H1 (cell line): ENCODE data around the gene MTARC2. TPM values are rescaled to one million over a fixed set of nuclear protein-coding genes. Genes with fewer than 3 reads are reported as not detected.

Experiments used
- CTCF ChIA-PET: fragments of 300-600 bp; sonication (Branson Sonifier 250); formaldehyde crosslinking; loops from one replicate; lab custom pipeline; 2021; ENCODE audit not compliant: partially characterized antibody; lab: Charles Lee
- POLR2A ChIA-PET: fragments of 300-600 bp; sonication (Branson Sonifier 250); formaldehyde crosslinking; loops from one replicate; lab custom pipeline; 2021; ENCODE audit warnings: inconsistent platforms; ENCODE audit not compliant: partially characterized antibody; lab: Charles Lee
- DNase-seq, 2 experiments: peaks; one replicate each; pipeline versions ENCODE4 v3.0.0 to v3.0.0-alpha.2; 2010 to 2022; ENCODE audit warnings: low spot score in 2 of 2, low read depth in 1 of 2, mixed read lengths in 1 of 2
- FAIRE-seq: peaks from 2 replicates; lab custom pipeline; 2011; peaks lifted over from hg19 to GRCh38; lab: Jason Lieb, UNC
- H2AFZ ChIP-seq: 2 replicates; pipeline ENCODE4 v1.8.1; 2012; ENCODE audit warnings: low read length, inconsistent platforms
- H2AK5ac ChIP-seq: 2 replicates; pipeline ENCODE4 v1.6.1; 2013; ENCODE audit warnings: low read depth, low read length
- H2BK120ac ChIP-seq: replicated peaks from 2 replicates; pipeline ENCODE3; 2013; ENCODE audit warnings: low read depth, low read length, inconsistent platforms
- H2BK12ac ChIP-seq: 2 replicates; pipeline ENCODE4 v1.6.1; 2013; ENCODE audit warnings: low read depth, low read length
- H2BK15ac ChIP-seq: 2 replicates; pipeline ENCODE4 v1.6.1; 2013; ENCODE audit warnings: low read length
- H2BK20ac ChIP-seq: 2 replicates; pipeline ENCODE4 v1.6.1; 2013; ENCODE audit warnings: low read length
- H2BK5ac ChIP-seq: 2 replicates; pipeline ENCODE4 v1.6.1; 2013; ENCODE audit warnings: low read depth, low read length
- H3K14ac ChIP-seq: 2 replicates; pipeline ENCODE4 v1.6.1; 2013; ENCODE audit warnings: inconsistent platforms; ENCODE audit not compliant: insufficient read length
- H3K18ac ChIP-seq: 2 replicates; pipeline ENCODE4 v1.6.1; 2013; ENCODE audit warnings: low read length; ENCODE audit errors: extremely low read depth
- H3K23ac ChIP-seq: 2 replicates; pipeline ENCODE4 v1.6.1; 2013; ENCODE audit warnings: inconsistent platforms; ENCODE audit not compliant: insufficient read length
- H3K23me2 ChIP-seq: 2 replicates; pipeline ENCODE4 v1.6.1; 2013; ENCODE audit warnings: low read depth, low read length
- H3K27ac ChIP-seq: 2 replicates; pipeline ENCODE4 v1.6.1; 2011; ENCODE audit warnings: low read depth, low read length, inconsistent platforms
- H3K27me3 ChIP-seq, 4 experiments: replicated peaks in 1 of 4; 1 replicate in 1 of 4; 2 replicates in 3 of 4; pipeline versions ENCODE4 v1.6.1 to v1.8.1; 2011 to 2013; ENCODE audit warnings: low read length in 3 of 4, mild to moderate bottlenecking in 3 of 4, inconsistent platforms in 2 of 4, mixed read lengths in 2 of 4, moderate library complexity in 1 of 4; ENCODE audit not compliant: control insufficient read depth in 3 of 4, insufficient read depth in 3 of 4; ENCODE audit errors: extremely low read depth in 1 of 4
- H3K36me3 ChIP-seq, 4 experiments: 2 replicates each; pipeline versions ENCODE4 v1.6.1 to v1.8.1; 2011 to 2013; ENCODE audit warnings: mild to moderate bottlenecking in 4 of 4, low read length in 3 of 4, moderate library complexity in 2 of 4, control low read depth in 1 of 4, inconsistent platforms in 1 of 4; ENCODE audit not compliant: insufficient read depth in 4 of 4, control insufficient read depth in 2 of 4
- H3K4ac ChIP-seq: replicated peaks from 2 replicates; pipeline ENCODE3; 2013; ENCODE audit warnings: low read length, low read depth, mixed read lengths, inconsistent platforms; ENCODE audit not compliant: insufficient read length
- H3K4me1 ChIP-seq, 4 experiments: replicated peaks in 1 of 4; 1 replicate in 1 of 4; 2 replicates in 3 of 4; pipeline versions ENCODE4 v1.6.1 to v1.8.1; 2011 to 2013; ENCODE audit warnings: low read length in 3 of 4, inconsistent platforms in 2 of 4, mixed read lengths in 1 of 4; ENCODE audit not compliant: insufficient read depth in 4 of 4, control insufficient read depth in 3 of 4
- H3K4me2 ChIP-seq, 2 experiments: 2 replicates each; pipeline versions ENCODE4 v1.6.1 to v1.8.1; 2011 to 2013; ENCODE audit warnings: low read depth in 2 of 2, low read length in 2 of 2, control low read depth in 1 of 2, inconsistent platforms in 1 of 2, mild to moderate bottlenecking in 1 of 2; ENCODE audit not compliant: insufficient read depth in 1 of 2
- H3K4me3 ChIP-seq, 4 experiments: fragments of 200-600, 300-600 bp in 1 of 4; sonication (generic), shearing (Covaris generic), sonication (Bioruptor Twin) in 1 of 4; 2 replicates each; pipeline versions ENCODE4 v1.5.1 to v1.8.1; 2011 to 2016; ENCODE audit warnings: low read length in 4 of 4, low read depth in 3 of 4, control low read depth in 2 of 4, inconsistent platforms in 2 of 4, mild to moderate bottlenecking in 2 of 4, mixed read lengths in 1 of 4, moderate library complexity in 1 of 4; ENCODE audit not compliant: insufficient read depth in 2 of 4; ENCODE audit errors: extremely low read depth in 1 of 4
- H3K56ac ChIP-seq: replicated peaks from 2 replicates; pipeline ENCODE3; 2013; ENCODE audit warnings: low read depth, mild to moderate bottlenecking, mixed read lengths, low read length, inconsistent platforms; ENCODE audit not compliant: insufficient read length
- H3K79me1 ChIP-seq: 2 replicates; pipeline ENCODE4 v1.6.1; 2013; ENCODE audit warnings: low read depth, low read length, control low read depth
- H3K79me2 ChIP-seq, 2 experiments: 2 replicates each; pipeline versions ENCODE4 v1.6.1 to v1.8.1; 2012 to 2013; ENCODE audit warnings: low read length in 2 of 2, mild to moderate bottlenecking in 2 of 2, inconsistent platforms in 1 of 2; ENCODE audit not compliant: insufficient read depth in 2 of 2, control insufficient read depth in 1 of 2
- H3K9ac ChIP-seq, 4 experiments: replicated peaks in 1 of 4; 1 replicate in 1 of 4; 2 replicates in 3 of 4; pipeline versions ENCODE4 v1.6.1 to v1.8.1; 2011 to 2013; ENCODE audit warnings: low read depth in 3 of 4, low read length in 3 of 4, control low read depth in 2 of 4, mild to moderate bottlenecking in 2 of 4, moderate library complexity in 2 of 4, inconsistent platforms in 1 of 4; ENCODE audit errors: extremely low read depth in 1 of 4
- H3K9me3 ChIP-seq, 2 experiments: 2 replicates each; pipeline versions ENCODE4 v1.6.1 to v1.8.1; 2012 to 2013; ENCODE audit warnings: mild to moderate bottlenecking in 2 of 2, moderate library complexity in 2 of 2, control low read depth in 1 of 2, inconsistent platforms in 1 of 2, low read depth in 1 of 2, low read length in 1 of 2, mixed read lengths in 1 of 2; ENCODE audit not compliant: insufficient read depth in 2 of 2
- H4K20me1 ChIP-seq, 2 experiments: replicated peaks in 1 of 2; 2 replicates each; pipeline versions ENCODE3 to v1.8.1; 2011 to 2013; ENCODE audit warnings: inconsistent platforms in 2 of 2, low read length in 2 of 2, mild to moderate bottlenecking in 1 of 2; ENCODE audit not compliant: insufficient read depth in 2 of 2, control insufficient read depth in 1 of 2
- H4K5ac ChIP-seq: 2 replicates; pipeline ENCODE4 v1.6.1; 2013; ENCODE audit warnings: low read length, low read depth, mixed read lengths, inconsistent platforms; ENCODE audit not compliant: insufficient read length
- H4K8ac ChIP-seq: 2 replicates; pipeline ENCODE4 v1.8.0; 2013; ENCODE audit warnings: mild to moderate bottlenecking, moderate library complexity, low read length, inconsistent platforms; ENCODE audit not compliant: insufficient read depth; ENCODE audit errors: extremely low read depth
- H4K91ac ChIP-seq: replicated peaks from 2 replicates; pipeline ENCODE3; 2013; ENCODE audit warnings: low read length, mixed read lengths, inconsistent platforms; ENCODE audit not compliant: insufficient read length
- WGBS, 2 experiments: shearing (Covaris generic) in 1 of 2; methylation state at CpG; one replicate each; pipeline versions ENCODE4 v1.1.6 to v1.1.7; 2013 to 2015; ENCODE audit warnings: low lambda C conversion rate in 2 of 2, mixed read lengths in 2 of 2, inconsistent platforms in 1 of 2, low coverage in 1 of 2, missing lambda C conversion rate in 1 of 2; ENCODE audit not compliant: insufficient replicate concordance in 2 of 2, insufficient coverage in 1 of 2, insufficient read length in 1 of 2; ENCODE audit errors: extremely low coverage in 1 of 2, missing lambda C conversion rate in 1 of 2; 5-methylcytosine and 5-hydroxymethylcytosine counted together
- polyA plus RNA-seq, 7 experiments: library from polyadenylated mRNA; depleted of rRNA in 3 of 7; stranded (reverse) in 5 of 7; unstranded in 2 of 7; fragments of >200 nt in 5 of 7; fragments of 200-250 nt in 2 of 7; gene quantifications; 1 replicate in 5 of 7; 2 replicates in 1 of 7; 4 replicates in 1 of 7; pipeline versions ENCODE4 v1.2.1 to v1.2.3, GENCODE V29; 2011 to 2013; ENCODE audit warnings: missing spikeins in 2 of 7, mixed read lengths in 2 of 7
- total RNA-seq: library from RNA; stranded (reverse); fragmentation: NEBNext Ultra II Directional; extraction: Animal tissue kit (Norgen Biotek cat#: 25700); gene quantifications from 2 replicates; pipeline ENCODE4 v1.2.1, GENCODE V29; 2021
- TF ChIP-seq, protein P1 (sequence below): IDR thresholded peaks from 2 replicates; pipeline ENCODE4 v1.6.1; 2011; ENCODE audit warnings: low read depth, mild to moderate bottlenecking, low read length; ENCODE audit not compliant: insufficient read depth

Gene MTARC2
- total and polyA plus RNA-seq, 2 of the 8 experiments (the other 6 are each of a cell fraction or from before 2014, with no cell fraction given), result 7.2 to 7.9 TPM

DNA sequence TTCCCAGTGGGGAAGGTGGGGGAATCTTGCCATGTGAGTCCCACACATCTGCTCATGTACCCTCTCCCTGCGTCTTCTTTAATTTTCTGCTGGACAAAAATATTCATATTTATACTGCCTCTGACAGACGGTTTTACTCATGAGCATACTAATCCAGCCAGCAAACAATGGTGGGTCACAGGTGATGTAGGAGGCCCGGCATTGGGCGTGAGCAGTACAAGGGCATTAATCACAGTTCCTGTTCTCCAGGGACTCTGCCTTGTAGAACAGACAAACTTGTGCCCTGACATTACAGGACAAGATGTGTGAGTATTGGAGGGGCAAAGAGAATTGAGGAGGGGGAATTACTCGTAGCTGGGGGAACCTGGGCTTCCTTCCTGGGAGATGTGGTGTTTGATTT, 63.6 kb downstream of the MTARC2 start:
- 85% methylated on average over 5 of the region's 5 CpGs; no CpG with 5 or more reads in 1 of the 2 experiments for WGBS, 2 experiments
- ChIA-PET POLR2A (no interaction called here), CTCF (interaction anchor here (0.5 to 2.8 kb wide), 14 partner anchors 8 to 1989 kb away, joined by 3 to 26 read pairs (median 5); partner anchors contain the start of gene HLX)
- no peak overlapping the region for H2BK120ac ChIP-seq
- H2AK5ac ChIP-seq, result no peak overlapping the region
- no peak overlapping the region for H2BK20ac ChIP-seq
- DNase-seq (no peak), FAIRE-seq (no peak)
- peaks cover 0 to 6% (median under 1%) of the 10 kb centered on the region in 4 experiments; a peak in 2 of 7 replicates for H3K4me1 ChIP-seq
- H4K8ac ChIP-seq, result no peak overlapping the region
- no peak overlapping the region for H3K4ac ChIP-seq
- no peak overlapping the region for H3K18ac ChIP-seq
- no peaks in the 10 kb centered on the region for H3K79me2 ChIP-seq
- peaks cover 0 to 4% of the 10 kb centered on the region in 2 experiments for H4K20me1 ChIP-seq
- H3K4me3 ChIP-seq, result no peak overlapping the region
- peaks cover 0 to 15% (median 10%) of the 10 kb centered on the region in 4 experiments; a peak in 4 of 8 replicates for H3K36me3 ChIP-seq
- no peak overlapping the region for H3K27ac ChIP-seq
- H2AFZ ChIP-seq, result no peak overlapping the region
- H3K27me3 ChIP-seq, result no peaks in the 10 kb centered on the region
- no peak overlapping the region for H2BK12ac ChIP-seq
- no peak overlapping the region for H3K4me2 ChIP-seq
- no peak overlapping the region for H3K56ac ChIP-seq
- no peaks in the 10 kb centered on the region for H3K23me2 ChIP-seq
- no peak overlapping the region for H2BK15ac ChIP-seq
- no peak overlapping the region for H3K23ac ChIP-seq
- H2BK5ac ChIP-seq, result no peak overlapping the region
- H3K14ac ChIP-seq, result no peak overlapping the region
- H4K5ac ChIP-seq, result no peak overlapping the region
- no peaks in the 10 kb centered on the region for H3K9me3 ChIP-seq
- H4K91ac ChIP-seq, result no peak overlapping the region
- H3K9ac ChIP-seq, result no peak overlapping the region
- H3K79me1 ChIP-seq, result no peaks in the 10 kb centered on the region
- TF ChIP-seq, protein P1, sequence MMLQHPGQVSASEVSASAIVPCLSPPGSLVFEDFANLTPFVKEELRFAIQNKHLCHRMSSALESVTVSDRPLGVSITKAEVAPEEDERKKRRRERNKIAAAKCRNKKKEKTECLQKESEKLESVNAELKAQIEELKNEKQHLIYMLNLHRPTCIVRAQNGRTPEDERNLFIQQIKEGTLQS, result no peak
